Activated CD8-positive, alpha-beta memory T cell treated with anti-CD3 and anti-CD28 coated beads, Interleukin-2, amount 50 U/mL, for 48 hours (primary cell): ENCODE data around the gene AK9.
"Not testable (repeated sequence)": the region's sequence is repeated elsewhere in the genome, so short reads cannot be mapped to it uniquely, and the experiment has no call there.

Experiments
- DNase-seq: peaks from one replicate; pipeline ENCODE4 v3.0.0-alpha.2; 2020

The AK9 gene

GRCh38 chr6:109690737-109691621 lies at the start of gene AK9, which contains the start of gene FIG4:
TSS of gene AK9 (minus strand) at chr6:109691202. CDS start at chr6:109675745, 15,457 bp downstream.
TSS of gene FIG4 (plus strand) at chr6:109691296. CDS start at chr6:109691436, 140 bp downstream.
- peak; percentile 92 for DNase-seq

GRCh38 chr6:109740787-109741186 lies 49.8 kb upstream of the AK9 start:
- no peak for DNase-seq

GRCh38 chr6:109739686-109740085 lies 48.7 kb upstream of the AK9 start:
- no peak for DNase-seq

GRCh38 chr6:109738667-109739066 lies 47.7 kb upstream of the AK9 start:
- no peak for DNase-seq

GRCh38 chr6:109738255-109738654 lies 47.3 kb upstream of the AK9 start:
- DNase-seq = no peak

GRCh38 chr6:109736273-109737025 lies 45.4 kb upstream of the AK9 start:
- no peak for DNase-seq

GRCh38 chr6:109725250-109725649 lies 34.2 kb upstream of the AK9 start:
- not testable (repeated sequence) for DNase-seq

- DNase-seq = no peak
These were observed 31.7 kb upstream of the AK9 start for GRCh38 chr6:109722564-109723254.

- no peak for DNase-seq
These were observed 31.0 kb upstream of the AK9 start for GRCh38 chr6:109722011-109722410.

- DNase-seq = no peak
These were observed 29.3 kb upstream of the AK9 start for GRCh38 chr6:109720311-109720710.

GRCh38 chr6:109718991-109719390 lies 28.0 kb upstream of the AK9 start:
- no peak for DNase-seq

GRCh38 chr6:109717971-109718370 lies 27.0 kb upstream of the AK9 start:
- no peak for DNase-seq

GRCh38 chr6:109715616-109716015 lies 24.6 kb upstream of the AK9 start:
- no peak for DNase-seq

- DNase-seq = no peak
These were observed 23.6 kb upstream of the AK9 start for GRCh38 chr6:109714611-109715010.

GRCh38 chr6:109714166-109714565 lies 23.2 kb upstream of the AK9 start:
- DNase-seq = no peak

- no peak for DNase-seq
These were observed 22.1 kb upstream of the AK9 start for GRCh38 chr6:109713097-109713496.

GRCh38 chr6:109708099-109708498 lies 17.1 kb upstream of the AK9 start:
- not testable (repeated sequence) for DNase-seq

- no peak for DNase-seq
These were observed 15.5 kb upstream of the AK9 start for GRCh38 chr6:109706513-109706912.

GRCh38 chr6:109705258-109705657 lies 14.3 kb upstream of the AK9 start:
- peak; percentile 82 for DNase-seq

- DNase-seq = no peak
These were observed 11.8 kb upstream of the AK9 start for GRCh38 chr6:109702791-109703190.

GRCh38 chr6:109701774-109702173 lies 10.8 kb upstream of the AK9 start:
- DNase-seq = no peak

- DNase-seq = no peak
These were observed 10.2 kb upstream of the AK9 start for GRCh38 chr6:109701221-109701620.

GRCh38 chr6:109696355-109696754 lies 5.4 kb upstream of the AK9 start:
- no peak for DNase-seq
